Transverse colon (tissue), 4 donors: ENCODE results near the gene UBN1.

Experiments used
- CTCF ChIP-seq, 5 experiments: fragments of 200-600 bp in 3 of 5; fragments of 450-650 bp in 2 of 5; sonication (generic) in 3 of 5; IDR thresholded peaks; 1 replicate in 2 of 5; 2 replicates in 3 of 5; pipeline ENCODE4 v1.5.1; 2016 to 2017; ENCODE audit warnings: antibody characterized with exemption in 5 of 5, inconsistent platforms in 3 of 5, mild to moderate bottlenecking in 2 of 5, moderate library complexity in 1 of 5
- POLR2A ChIP-seq: fragments of 450-650 bp; IDR thresholded peaks from one replicate; pipeline ENCODE4 v1.6.1; 2016; ENCODE audit warnings: antibody characterized with exemption, mild to moderate bottlenecking, moderate library complexity
- POLR2AphosphoS5 ChIP-seq, 3 donors: sonication (generic); formaldehyde crosslinking; IDR thresholded peaks; one replicate each; pipeline ENCODE4 v1.6.1; 2016; ENCODE audit warnings: antibody characterized with exemption in 3 of 3

DNA sequence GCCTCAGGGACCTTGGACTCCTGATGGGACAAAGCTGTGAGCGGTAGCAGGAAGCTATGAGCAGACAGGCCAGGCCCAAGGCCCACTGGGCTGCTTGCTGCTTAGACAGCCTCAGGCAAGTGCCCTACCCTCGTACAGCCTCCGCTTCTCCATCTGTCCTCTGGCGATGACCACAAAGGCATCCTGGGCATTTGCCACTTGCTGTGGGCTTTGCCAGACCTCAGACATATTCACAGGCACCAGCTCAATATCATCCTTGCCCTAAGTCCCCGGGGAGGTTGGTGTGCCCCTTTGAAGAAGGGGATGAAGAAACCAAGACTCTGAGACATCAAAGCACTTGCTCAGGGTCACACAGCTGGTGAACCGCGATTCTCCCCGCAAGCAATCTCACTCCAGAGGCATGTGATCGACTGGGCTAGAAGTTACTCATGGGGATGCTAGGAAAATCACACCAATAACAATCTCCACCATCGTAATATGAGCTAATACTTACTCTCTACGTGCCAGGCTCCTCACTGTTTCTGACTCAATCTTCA, 68.0 kb downstream of the UBN1 start:
- no peak for TF ChIP-seq CTCF (IDR thresholded peaks at IDR 0.05)
- TF ChIP-seq POLR2AphosphoS5 (IDR thresholded peaks at IDR 0.05), result no peak
- TF ChIP-seq POLR2A, result no peak
